SK-N-SH treated with all-trans-retinoic acid at 6 μM for 48 hours (cell line): ENCODE data around the gene GCGR.

Experiments
- PPARA ChIP-seq: fragments of 250-450 bp; sonication (Bioruptor Pico); IDR thresholded peaks from 2 replicates; pipeline ENCODE4 v1.5.0; 2020; ENCODE audit warnings: mild to moderate bottlenecking, borderline replicate concordance
- ZNF8 ChIP-seq: fragments of 450-650 bp; formaldehyde crosslinking; IDR thresholded peaks from 2 replicates; pipeline ENCODE4 v1.5.0; 2020; ENCODE audit warnings: mild to moderate bottlenecking, moderate library complexity

GRCh38 chr17:81833160-81833920 lies 29.4 kb downstream of the GCGR start, which contains the start of gene MCRIP1:
- TF ChIP-seq ZNF8 (no peak), PPARA (CRISPR knock-in tag) (no peak)
